Measurements from ENCODE around the gene ZACN.

GRCh38 chr17:76077584-76078110 is 1.3 kb upstream of the ZACN start:
- TF ChIP-seq CTCF (IDR thresholded peaks at IDR 0.05; ENCODE audit: low read depth, low read length, poor library complexity, severe bottlenecking) (no peak), EZH2phosphoT487 (IDR thresholded peaks at IDR 0.05; ENCODE audit: borderline replicate concordance, low read length) (no peak)

All from DOHH2 (cell line).